CD4-positive, alpha-beta T cell treated with Interleukin-17A for 4 hours (primary cell): Measurements from ENCODE around the gene AQP5.
A peak's percentile ranks its signal among the peaks of the same experiment; 100 is the strongest.

Source experiments
- DNase-seq: peaks from one replicate; pipeline ENCODE4 v3.0.0-alpha.2; 2020; ENCODE audit warnings: mixed read lengths

Gene AQP5

DNA sequence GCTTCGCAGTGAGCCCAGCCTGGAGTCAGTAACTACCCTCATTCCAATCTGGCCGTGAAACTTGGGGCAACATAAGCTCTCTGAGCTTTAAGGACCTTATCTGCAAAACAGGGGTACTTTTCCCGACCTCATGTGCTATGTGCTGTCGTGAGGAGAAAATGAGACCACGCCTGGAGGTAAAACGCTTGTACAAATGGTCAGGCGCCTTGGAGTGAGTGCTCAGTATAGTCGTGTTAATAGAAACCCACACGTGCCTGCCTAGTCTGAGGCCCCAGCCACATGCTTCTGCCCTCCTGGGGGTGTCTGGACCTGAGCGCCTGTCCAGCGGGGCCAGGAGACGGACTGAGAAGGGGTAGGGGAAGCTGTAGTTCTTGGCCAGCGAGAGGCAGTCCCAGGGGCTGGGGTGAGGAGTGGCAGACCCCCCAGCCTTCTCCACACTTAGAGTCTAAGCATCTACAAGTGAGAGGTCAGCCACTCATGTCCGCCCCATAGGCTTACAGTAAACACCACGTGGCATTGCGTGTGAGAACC is 4.9 kb downstream of the AQP5 start:
- DNase-seq = no peak

DNA sequence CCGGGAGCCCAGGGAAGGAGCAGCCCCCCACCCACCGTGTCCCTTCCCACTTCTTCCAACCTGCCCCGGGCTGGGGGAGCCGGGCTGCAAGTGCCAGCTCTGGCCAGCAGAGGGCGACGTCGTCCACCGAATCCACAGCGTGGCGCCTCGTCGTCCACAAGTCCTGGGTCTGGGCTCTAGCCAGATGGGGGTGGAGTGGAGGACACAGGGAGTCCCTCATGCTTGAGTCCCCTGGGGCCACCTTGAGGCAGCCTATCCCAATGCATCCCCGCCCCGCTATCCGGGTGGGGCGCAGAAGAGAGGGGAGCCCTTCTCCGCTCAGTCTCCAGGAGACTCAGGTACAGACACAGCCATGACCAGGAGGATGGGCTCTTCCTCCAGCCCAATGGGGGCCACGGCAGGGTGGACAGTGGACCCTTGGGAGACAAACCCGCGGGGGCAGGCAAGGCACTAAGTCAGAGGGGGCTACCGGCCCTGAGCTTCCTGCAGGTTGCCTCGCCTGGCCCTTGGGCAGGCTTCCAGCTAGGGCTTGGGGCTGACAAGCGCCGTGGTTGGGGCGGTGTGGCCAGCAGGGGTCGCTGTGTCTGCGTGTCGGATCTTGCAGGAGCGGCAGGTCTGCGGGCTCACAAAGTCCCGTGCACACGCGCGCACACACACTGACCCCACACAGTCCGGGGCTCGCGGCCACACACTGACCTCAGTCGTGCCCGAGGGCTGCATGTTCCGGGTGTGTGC is 5.5 kb downstream of the AQP5 start:
- peak; percentile 97 for DNase-seq

DNA sequence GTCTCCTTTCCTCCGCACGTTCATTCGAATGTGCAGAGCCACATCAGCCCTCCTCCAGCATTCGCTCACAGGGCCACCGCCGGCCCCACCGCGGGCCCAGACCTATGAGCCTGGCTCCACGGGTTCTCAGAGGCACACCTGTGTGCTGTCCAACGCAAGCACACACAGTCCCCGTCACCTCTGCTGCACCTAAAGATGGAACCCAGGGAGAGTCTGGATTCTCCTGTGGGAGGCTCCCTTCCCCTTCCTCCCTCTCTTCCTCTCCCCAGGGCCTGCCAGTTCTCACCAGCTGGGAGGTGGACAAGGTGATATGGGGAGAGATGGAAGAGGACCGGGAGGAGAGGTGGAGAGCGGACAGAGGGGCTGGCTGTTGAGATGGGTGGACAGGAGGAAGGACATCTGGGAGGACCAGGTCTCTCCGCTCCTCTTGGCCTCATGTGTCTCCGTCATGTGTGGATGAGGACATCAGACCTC is 6.1 kb downstream of the AQP5 start:
- DNase-seq = no peak

DNA sequence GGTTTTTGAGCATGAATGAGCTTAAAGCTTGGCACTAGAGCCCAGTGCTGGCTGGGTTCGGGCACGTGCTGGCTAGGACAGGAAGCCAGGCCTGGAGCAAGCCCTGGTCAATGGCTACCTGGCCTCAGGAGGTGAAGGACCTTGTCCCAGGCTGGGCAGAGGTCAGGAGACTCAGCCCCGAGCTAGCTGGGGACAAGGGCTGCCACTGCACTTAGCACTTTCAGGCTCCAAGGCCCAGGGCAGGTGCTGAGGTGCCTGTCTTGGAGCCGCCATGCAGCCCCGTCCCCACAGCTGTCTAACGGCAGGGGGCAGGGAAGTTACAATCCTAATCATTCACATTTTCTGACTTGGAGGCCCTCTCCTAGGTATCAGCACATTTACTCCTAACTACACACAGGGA is 6.8 kb downstream of the AQP5 start:
- DNase-seq = no peak

DNA sequence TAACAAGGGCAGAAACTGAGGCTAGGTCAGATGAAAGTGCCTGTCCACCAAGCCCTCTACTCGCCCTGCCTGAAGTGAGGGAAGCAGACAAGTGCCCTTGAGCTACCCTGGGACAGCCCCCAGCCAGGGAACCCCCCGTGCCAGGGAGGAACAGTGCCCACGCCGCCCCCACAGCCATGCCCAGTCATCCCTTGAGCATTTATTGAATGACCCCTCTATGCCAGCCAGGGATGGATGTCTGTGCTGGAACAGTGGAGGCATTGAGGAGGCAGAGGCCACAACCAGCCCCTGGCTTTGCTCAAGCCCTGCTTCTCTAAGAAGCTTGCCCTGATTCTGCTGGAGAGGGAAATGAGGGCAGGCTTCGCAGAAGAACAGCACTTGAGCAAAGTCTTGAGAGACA is 7.4 kb downstream of the AQP5 start:
- no peak for DNase-seq

DNA sequence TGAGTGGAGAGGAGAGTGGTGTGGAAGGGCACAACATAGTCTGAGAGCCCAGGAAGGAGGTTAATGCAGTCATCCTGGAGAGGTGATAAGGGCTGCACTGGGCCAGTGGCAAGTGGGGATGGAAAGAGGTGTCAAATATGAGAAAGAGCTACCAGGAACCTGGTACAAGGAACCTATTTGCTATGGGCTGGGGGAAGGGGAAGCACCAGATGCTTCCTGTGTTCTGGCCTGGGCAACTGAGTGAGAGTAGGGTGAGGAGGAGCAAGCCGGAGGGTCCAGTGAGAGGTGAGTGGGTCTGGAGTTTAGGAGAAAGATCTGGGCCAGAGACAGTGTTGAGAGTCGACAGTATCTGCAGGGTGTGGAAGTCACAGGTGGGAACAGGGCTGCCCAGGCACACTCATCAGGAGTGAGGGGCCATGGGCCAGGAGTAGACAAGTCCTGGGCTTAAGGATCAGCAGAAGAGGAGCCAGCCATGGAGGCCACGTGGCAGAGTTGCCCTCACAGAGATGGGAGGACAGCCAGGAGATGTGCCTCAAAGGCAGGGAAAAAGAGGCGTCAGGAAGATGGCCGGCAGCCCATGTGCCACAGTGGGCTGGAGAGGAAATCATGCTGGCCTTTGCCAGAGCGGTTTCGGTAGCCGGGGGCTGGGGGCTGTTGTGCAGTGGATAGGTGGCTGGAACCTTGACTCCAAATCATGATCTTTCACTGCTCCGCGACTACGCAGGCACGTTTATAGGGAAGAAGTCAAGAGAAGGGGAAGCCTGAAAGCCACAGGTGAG is 8.2 kb downstream of the AQP5 start:
- DNase-seq = no peak

DNA sequence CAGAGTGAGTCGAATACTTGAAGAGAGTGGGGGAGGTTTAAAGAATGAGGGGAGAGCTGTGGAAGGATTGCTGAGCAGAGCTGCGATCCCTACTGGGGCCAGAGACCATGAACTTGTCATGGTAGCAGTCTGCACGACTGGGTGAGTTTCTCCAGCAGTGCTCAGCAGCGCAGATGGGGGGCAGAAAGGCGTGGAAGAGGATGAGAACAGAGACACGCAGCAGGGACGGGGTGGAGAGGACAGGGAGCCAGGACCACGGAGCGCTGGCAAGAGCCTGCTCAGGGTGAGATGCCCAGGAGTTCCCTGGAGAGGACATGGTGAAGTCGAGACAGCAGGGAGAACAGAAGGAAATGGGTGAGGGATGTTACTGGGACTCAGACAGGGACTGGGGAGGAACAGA is 9.0 kb downstream of the AQP5 start:
- no peak for DNase-seq

DNA sequence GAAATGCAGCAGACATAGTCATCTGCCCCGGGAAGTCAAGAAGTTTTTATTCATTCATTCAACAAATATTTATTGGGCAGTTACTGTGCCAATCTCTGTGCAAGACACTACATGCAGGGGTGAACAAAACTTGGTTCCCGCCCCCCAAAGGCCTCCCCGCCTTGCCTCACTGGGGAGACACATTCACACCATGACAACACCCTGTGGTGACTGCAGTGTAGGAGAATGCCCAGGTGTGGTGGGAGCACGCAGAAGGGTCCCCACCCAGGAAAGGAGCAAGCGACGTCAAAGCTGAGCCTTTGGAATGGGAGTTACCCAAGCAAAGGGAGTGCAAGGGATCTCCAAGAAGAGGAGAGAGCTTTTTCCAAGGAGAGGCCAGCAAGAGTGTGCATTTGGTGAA is 9.5 kb downstream of the AQP5 start:
- DNase-seq = no peak

DNA sequence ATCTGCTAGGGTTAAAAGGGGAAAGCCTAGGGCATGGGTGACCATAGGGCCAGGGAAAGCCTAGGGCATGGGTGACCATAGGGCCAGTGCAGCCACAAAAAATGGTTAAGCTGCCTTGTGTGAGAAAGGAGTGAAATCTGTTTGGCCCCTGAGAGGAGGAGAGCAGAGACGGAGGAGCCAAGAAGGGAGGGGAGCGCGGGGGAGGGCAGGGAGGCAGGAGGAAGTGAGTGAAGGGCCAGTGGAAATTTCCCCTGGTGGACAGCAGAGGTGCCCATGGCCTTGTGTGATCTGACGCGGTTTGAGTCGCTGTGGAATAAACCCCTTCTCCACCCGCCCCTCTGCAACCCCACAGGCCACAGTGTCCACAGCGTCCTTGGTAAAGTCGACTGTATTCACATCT is 10.5 kb downstream of the AQP5 start:
- no peak for DNase-seq

DNA sequence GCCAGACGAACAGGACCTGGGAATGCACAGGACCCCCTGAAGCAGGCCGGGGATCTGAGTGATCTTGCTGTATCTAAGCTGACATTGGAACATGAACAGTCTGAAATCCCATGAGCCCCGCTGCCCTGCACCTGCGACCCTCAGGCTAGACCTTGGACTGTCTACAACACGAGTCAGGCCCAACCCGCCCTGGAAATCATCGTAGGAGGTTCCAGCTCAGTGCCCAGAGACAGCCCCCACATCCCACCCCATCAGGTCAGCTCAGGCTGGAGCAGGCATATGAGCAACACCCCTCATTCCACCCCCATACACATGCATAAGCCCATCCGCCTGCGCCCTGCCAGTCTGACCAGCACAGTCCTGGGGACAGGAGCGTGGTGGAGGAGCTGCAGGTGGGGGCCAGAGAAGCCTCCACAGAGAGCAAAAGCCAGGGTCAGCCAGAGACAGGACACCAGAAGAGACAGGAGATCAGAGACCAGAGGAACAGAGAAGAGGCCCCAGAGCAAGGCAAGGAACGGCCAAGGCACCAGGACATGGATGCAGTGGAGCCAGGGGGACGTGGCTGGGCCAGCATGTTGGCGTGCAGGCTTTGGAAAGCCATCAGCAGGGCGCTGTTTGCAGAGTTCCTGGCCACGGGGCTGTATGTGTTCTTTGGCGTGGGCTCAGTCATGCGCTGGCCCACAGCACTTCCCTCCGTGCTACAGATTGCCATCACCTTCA is 11.1 kb downstream of the AQP5 start, which contains the start of gene AQP6:
Gene AQP6, plus strand, starts transcription at position 307 of the 720 bp plus-strand sequence. Its CDS starts 227 bp downstream, at position 534.
- no peak for DNase-seq

DNA sequence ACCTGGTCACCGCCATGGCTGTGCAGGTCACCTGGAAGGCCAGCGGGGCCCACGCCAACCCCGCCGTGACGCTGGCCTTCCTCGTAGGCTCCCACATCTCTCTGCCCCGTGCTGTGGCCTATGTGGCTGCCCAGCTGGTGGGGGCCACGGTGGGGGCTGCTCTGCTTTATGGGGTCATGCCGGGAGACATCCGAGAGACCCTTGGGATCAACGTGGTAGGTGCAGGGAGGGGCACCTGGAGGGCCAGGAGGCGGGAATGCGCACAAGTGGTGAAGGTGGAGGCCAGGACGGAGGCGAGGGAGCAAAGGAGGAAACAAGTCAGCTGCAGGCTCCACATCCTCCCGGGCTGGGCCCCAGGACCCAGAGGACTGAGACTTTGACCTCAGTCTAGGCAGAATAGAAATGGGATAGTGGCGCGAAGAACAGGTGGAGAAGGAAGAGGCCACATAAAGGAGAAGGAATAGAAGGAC is 11.7 kb downstream of the AQP5 start:
- DNase-seq = no peak

DNA sequence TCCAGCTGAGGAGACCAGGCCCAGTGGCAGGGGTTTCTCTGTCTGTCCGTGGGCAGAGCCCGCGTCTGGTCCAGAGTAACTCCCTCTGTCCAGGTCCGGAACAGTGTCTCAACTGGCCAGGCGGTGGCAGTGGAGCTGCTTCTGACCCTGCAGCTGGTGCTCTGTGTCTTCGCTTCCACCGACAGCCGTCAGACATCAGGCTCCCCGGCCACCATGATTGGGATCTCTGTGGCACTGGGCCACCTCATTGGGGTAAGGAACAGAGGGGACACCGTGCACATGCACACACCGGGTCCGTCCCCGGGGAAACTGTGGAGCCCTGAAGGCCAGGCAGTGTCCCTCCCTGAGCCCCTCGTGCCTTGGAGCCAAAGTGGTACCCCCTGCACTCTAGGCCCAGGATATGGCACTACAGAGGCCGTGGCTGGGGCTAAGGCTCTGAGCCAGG is 12.6 kb downstream of the AQP5 start:
- no peak for DNase-seq

DNA sequence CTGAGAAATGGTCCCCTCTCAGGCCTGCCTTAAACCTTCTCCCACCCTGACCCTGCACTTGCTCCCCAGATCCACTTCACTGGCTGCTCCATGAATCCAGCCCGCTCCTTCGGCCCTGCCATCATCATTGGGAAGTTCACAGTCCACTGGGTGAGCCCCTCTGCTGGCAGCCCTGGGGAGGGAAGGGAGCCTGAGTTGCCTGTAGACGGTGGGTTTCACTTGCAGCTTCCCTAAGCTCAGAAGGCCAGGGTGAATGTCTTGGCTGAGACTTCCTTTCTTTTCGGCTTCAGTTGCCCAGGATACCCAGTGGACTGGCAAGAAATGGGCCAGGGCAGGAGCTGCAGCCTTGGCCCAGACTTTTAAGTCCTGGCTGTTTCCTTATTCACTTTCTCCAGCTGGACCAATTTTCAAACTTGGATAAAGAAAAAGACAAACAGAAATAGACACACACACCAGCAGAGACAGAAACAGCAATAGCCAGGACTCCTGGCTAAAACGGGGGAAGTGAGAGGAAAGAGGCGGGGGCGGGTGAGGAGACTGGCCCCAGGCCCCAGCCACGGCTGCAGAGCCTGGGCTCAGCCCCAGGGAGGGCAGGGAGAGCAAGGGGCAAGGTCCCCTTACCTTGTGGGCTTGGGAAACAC is 13.1 kb downstream of the AQP5 start:
- no peak for DNase-seq

DNA sequence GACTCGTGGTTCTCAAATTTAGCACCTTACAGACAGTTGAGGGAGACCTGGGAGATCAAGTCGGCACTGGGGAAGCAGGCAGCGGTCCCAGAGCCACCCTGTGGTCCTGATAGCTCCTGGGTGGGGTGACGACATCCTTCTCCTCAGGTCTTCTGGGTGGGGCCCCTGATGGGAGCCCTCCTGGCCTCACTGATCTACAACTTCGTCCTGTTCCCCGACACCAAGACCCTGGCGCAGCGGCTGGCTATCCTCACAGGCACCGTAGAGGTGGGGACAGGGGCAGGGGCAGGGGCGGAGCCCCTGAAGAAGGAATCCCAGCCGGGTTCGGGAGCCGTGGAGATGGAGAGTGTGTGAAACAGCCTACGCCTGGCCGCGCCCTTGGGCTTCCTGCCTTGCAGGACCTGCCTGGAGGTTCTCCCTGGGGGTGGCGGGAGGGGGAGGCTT is 13.7 kb downstream of the AQP5 start:
- DNase-seq = no peak

DNA sequence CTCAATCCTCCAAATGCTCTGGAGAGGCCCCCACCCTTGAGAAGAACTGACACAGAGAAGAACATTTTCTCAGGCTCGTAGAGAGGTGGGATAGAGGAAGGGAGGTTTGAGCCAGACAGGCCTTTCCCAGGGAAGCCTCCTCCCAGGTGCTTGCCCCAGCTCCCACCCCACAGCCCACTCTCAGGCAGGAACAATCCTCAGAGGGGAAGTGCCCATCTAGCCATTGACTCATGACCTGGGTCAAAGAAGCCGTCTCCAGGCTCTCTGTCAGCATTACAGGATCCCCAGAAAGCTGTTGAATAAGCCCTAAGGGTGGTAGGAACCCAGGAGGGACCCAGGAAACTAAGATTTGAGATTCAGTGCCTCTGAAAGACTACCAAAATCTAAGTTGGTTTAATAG is 14.9 kb downstream of the AQP5 start:
- DNase-seq = no peak

DNA sequence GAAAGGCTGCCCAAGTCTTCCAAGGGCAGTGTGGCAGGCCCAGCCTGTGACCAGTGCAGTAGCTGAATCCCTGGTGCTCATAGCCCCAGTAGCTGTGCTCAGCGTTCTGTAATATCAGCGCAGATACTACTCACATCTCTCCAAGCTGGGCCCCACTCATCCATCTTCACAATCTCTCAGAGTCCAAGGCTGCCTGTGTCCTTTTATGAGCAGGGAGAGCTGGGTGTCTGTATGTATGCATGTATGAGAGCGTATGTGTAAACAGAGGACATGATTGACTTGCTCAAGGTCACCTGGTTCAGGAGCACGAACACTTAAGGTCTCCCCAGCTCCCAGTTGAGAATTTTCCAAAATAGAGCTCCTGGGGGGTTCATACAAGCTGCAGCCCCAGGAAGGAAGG is 16.5 kb downstream of the AQP5 start:
- no peak for DNase-seq

DNA sequence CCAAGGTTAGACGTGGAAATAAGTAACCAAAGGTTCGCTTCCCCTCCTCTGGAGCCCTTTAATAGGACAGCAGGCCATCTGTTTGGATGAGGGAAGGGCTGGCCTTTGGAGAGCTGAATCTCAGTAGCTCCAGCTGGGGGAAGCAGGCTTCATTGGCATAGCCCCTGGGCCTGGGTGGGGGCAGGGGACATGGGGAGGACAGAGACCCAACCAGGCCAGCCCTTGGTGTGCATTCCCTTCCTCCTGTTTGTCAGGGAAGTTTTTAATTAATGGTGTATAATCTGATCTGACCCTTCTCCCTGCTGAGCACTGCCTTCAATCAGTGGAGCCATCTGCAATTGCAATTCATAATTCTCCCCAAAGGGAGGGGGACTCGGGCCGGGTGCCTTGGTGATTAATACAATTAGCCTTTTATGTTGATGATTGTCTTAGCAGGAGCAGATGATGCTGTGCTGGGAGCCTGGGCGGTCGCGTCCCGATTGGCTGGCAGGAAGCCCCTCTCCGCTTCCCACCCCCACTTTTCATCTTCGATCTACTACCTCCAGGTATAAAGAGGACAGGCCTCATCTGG is 17.4 kb downstream of the AQP5 start:
- DNase-seq = no peak

DNA sequence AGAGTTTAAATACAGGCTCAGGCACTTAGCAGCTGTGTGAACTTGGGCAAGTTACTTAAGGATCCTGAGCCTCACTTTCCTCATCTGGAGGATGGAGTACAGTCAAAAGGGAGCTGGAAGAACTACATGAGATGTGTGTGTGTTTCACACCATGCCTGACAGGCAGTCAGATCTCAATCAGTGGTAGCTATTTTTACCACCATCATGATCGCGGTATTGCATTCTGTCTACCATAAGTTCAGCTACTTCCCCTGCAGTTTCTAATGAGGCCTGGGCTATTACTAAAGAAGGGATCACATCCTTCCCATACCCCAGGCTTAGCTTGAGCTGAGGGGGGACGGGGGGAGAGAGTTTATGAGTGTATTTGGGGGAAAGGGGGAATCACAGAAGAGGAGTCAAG is 18.1 kb downstream of the AQP5 start:
- no peak for DNase-seq

DNA sequence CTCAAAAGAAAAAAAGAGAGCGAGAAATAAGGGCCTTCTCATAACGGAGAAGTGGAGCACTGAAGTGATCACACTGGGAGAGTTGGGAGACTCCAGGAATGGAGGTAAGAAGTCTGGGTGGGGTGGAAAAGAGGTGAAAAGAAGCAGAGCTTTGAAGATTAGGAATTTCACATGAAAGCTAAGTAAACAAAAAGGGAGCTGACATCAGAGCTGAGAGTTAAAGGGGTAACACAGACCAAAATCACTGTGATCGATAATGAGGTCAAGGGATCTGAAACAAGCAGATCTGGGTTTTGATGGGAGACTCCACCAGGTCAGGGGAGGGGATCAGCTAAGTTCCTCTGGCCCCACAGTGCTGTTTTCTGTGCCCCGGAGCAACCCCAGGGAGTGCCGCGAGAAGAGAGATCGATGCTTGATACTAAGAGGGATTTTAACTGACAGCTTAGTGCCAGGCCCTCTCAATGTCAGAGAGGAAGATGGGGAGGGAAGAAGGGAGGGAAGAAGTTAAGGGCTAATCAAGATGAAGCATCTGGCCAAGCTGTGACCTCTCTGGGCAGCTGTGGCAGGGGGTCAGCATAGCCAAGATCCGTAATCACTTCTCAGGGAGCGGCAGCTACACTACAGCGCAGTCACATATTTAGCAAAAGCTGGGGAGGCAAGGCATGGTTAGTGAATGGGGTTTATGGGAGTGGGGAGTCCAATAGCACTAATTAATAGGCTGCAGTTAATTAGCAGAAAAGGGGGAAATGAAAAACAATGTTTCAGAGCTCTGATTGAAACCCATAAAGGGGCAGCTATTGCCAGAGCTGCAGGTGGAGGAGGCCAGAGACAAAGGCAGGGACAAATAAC is 19.1 kb downstream of the AQP5 start:
- no peak for DNase-seq

DNA sequence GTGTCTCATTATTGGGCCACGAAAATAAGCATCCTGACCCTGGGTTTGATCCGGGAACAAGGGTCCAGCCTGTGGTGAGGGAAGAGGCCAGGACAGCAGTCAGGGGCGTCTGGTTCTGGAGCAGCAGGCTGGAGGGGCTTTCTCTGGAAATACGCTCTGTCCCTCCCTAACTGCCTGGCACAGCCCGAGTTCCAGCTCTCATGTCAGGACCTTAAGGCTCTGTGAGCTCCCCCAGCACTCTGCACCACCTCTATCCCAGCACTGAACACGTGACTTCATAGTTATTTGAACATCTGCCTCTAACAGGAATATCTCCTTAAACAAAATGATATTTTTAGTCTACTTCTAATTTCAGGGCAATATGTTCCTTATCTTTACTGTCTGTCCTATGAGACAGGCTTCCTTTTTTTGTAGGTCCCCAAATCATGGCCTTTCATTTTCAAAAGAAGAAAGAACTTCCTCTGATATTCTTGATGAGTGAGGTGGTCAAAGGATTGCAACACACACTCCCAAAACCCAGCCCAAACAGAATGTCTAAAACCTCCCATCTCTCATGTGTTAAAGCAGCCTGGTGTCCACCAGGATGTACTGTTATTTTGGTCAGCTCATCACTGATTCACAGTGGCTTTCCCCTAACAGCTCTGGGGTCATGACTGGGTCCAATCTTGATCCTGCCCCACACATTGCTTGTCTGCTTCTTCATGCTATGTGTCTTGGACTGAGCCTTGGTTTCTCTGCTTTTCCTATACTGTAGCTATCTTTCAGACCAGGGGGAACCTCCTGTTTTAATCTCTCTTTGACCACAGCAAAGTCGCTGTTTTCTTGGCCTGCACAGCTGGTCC is 20.8 kb downstream of the AQP5 start:
- DNase-seq = no peak
